Right lobe of liver (tissue), 6 donors: Measurements from ENCODE around the gene IL36G. TPM values are rescaled to one million over a fixed set of nuclear protein-coding genes. Genes with fewer than 3 reads are reported as not detected.
"Not testable (repeated sequence)": the region's sequence is repeated elsewhere in the genome, so short reads cannot be mapped to it uniquely, and the experiment has no call there.

ENCODE experiments used
- ATAC-seq, 4 donors: fragments of 200-7000 bp; cut with Tn5 transposase; one replicate each; pipeline ENCODE4 v1.9.1; 2020; ENCODE audit warnings: mild to moderate bottlenecking in 4 of 4, moderate library complexity in 4 of 4
- DNase-seq, 3 donors: peaks; one replicate each; pipeline ENCODE4 v3.0.0-alpha.2; 2020
- H3K27ac ChIP-seq, 3 donors: fragments of 200-600 bp; one replicate each; pipeline ENCODE4 v1.8.0; 2022
- H3K27me3 ChIP-seq, 2 donors: fragments of 200-600 bp; one replicate each; pipeline ENCODE4 v1.8.0; 2022
- H3K36me3 ChIP-seq, 4 donors: fragments of 200-600 bp; sonication (generic) in 1 of 4; one replicate each; pipeline versions ENCODE4 v1.5.1 to v1.8.0; 2017 to 2022; ENCODE audit warnings: control low read depth in 1 of 4
- H3K4me1 ChIP-seq, 4 donors: fragments of 200-600 bp; sonication (generic) in 1 of 4; one replicate each; pipeline versions ENCODE4 v1.5.1 to v1.8.0; 2017 to 2022; ENCODE audit warnings: control low read depth in 1 of 4
- H3K4me3 ChIP-seq, 3 donors: fragments of 200-600 bp; one replicate each; pipeline ENCODE4 v1.8.0; 2022
- H3K9me3 ChIP-seq, 4 donors: fragments of 200-600 bp; sonication (generic) in 1 of 4; one replicate each; pipeline versions ENCODE4 v1.5.1 to v1.8.0; 2017 to 2022; ENCODE audit warnings: control low read depth in 1 of 4
- CTCF ChIP-seq, 4 donors: fragments of 200-600 bp in 3 of 4; fragments of 450-650 bp in 1 of 4; IDR thresholded peaks; one replicate each; pipeline versions ENCODE4 v1.5.1 to v1.8.0; 2016 to 2022; ENCODE audit warnings: antibody characterized with exemption in 4 of 4, mild to moderate bottlenecking in 2 of 4
- POLR2A ChIP-seq: fragments of 450-650 bp; IDR thresholded peaks from one replicate; pipeline ENCODE4 v1.6.1; 2017; ENCODE audit warnings: antibody characterized with exemption, mild to moderate bottlenecking
- WGBS: methylation state at CpG from one replicate; pipeline ENCODE4 v1.1.6; 2018; ENCODE audit warnings: low coverage, low lambda C conversion rate; ENCODE audit not compliant: insufficient coverage; ENCODE audit errors: missing lambda C conversion rate; 5-methylcytosine and 5-hydroxymethylcytosine counted together
- intact Hi-C, 2 donors: fragments of 100-400 bp; cut with DNase I; formaldehyde crosslinking; loops; one replicate each; pipeline versions ENCODE4 v1.11.2 to v1.14.1; 2022
- long read RNA-seq: library from polyadenylated mRNA; unstranded; transcript quantifications from one replicate; pipeline ENCODE4 v2.0.0, GENCODE V29; 2019
- total RNA-seq, 6 experiments: library from RNA; depleted of rRNA in 2 of 6; stranded (reverse); fragments of >200 nt in 2 of 6; fragmentation: NEBNext Ultra II Directional in 3 of 6; extraction: Animal tissue kit (Norgen Biotek cat#: 25700) in 3 of 6; gene quantifications; one replicate each; pipeline versions ENCODE4 v1.1.0 to v1.2.4, GENCODE V29; 2016 to 2023
- donor health status: DM: no; HTN: yes; CAD: no.
- donor health status: DM: no; HTN: no; CAD: no.
- donor health status: DM: no; HTN: no; CAD: no.
- donor health status: DM: no; HTN: yes; CAD: no.
- donor health status: DM: no; HTN: yes; CAD: no.

The IL36G gene
- not detected for total RNA-seq
- long read RNA-seq, result 0 reads

GRCh38 chr2:112977559-112978056 lies at the start of gene IL36G:
Gene IL36G, plus strand, starts transcription at chr2:112978006. Its CDS starts 633 bp downstream, at chr2:112978639.
- ATAC-seq (no peak), DNase-seq (no peak)
- Histone ChIP-seq H3K9me3 (no peaks in the 10 kb centered on the region), H3K27me3 (no peaks in the 10 kb centered on the region), H3K36me3 (no peaks in the 10 kb centered on the region), H3K4me1 (no peaks in the 10 kb centered on the region), H3K27ac (no peak within 1 kb of the TSS), H3K4me3 (no peak within 1 kb of the TSS)
- intact Hi-C loops, result no loop called here
- TF ChIP-seq CTCF (IDR thresholded peaks at IDR 0.05) (no peak), POLR2A (no peak)
- 20% methylated on average over 2 of the region's 7 CpGs for WGBS

GRCh38 chr2:112933261-112933660 lies 44.5 kb upstream of the IL36G start:
- Histone ChIP-seq H3K9me3 (no peaks in the 10 kb centered on the region), H3K4me1 (no peaks in the 10 kb centered on the region), H3K36me3 (no peaks in the 10 kb centered on the region), H3K27me3 (no peaks in the 10 kb centered on the region), H3K4me3 (no peak overlapping the region), H3K27ac (no peak overlapping the region)
- DNase-seq (no peak), ATAC-seq (no peak)
- intact Hi-C loops, result no loop called here
- no peak for TF ChIP-seq POLR2A
- TF ChIP-seq CTCF (IDR thresholded peaks at IDR 0.05), result no peak
- 92% methylated on average over 5 of the region's 12 CpGs for WGBS

GRCh38 chr2:112934117-112934516 lies 43.7 kb upstream of the IL36G start:
- H3K4me1 ChIP-seq, H3K27ac ChIP-seq, H3K4me3 ChIP-seq, DNase-seq, H3K27me3 ChIP-seq, intact Hi-C loops, H3K36me3 ChIP-seq, ATAC-seq, H3K9me3 ChIP-seq: not testable (repeated sequence)
- 60% methylated on average over 1 of the region's 2 CpGs for WGBS

GRCh38 chr2:112936927-112937232 lies 40.9 kb upstream of the IL36G start:
- no peaks in the 10 kb centered on the region for H3K27me3 ChIP-seq
- H3K36me3 ChIP-seq, result no peaks in the 10 kb centered on the region
- TF ChIP-seq CTCF (IDR thresholded peaks at IDR 0.05), result no peak
- no peak for TF ChIP-seq POLR2A
- H3K9me3 ChIP-seq, result no peaks in the 10 kb centered on the region
- DNase-seq, result no peak
- 74% methylated on average over 2 of the region's 2 CpGs for WGBS
- intact Hi-C loops, result no loop called here
- H3K4me1 ChIP-seq, result peaks cover 0 to 29% (median 10%) of the 10 kb centered on the region in 4 donors
- no peak overlapping the region for H3K27ac ChIP-seq
- ATAC-seq, result no peak
- no peak overlapping the region for H3K4me3 ChIP-seq

GRCh38 chr2:112938904-112939303 lies 38.9 kb upstream of the IL36G start:
- Histone ChIP-seq H3K9me3 (no peaks in the 10 kb centered on the region), H3K27ac (peak overlapping the region; percentile 72 to 89 (median 84)), H3K4me3 (peak overlapping the region in 1 of 3 donors; percentile 14), H3K4me1 (peaks cover 0 to 29% (median 10%) of the 10 kb centered on the region in 4 donors), H3K36me3 (no peaks in the 10 kb centered on the region), H3K27me3 (no peaks in the 10 kb centered on the region)
- intact Hi-C loops, result no loop called here
- TF ChIP-seq POLR2A (no peak), CTCF (IDR thresholded peaks at IDR 0.05) (no peak)
- 21% methylated on average over 5 of the region's 5 CpGs for WGBS
- DNase-seq (no peak), ATAC-seq (peak; percentile 10 to 46 (median 26))
